ENCODE measurements around the gene AGRP. TPM values are rescaled to one million over a fixed set of nuclear protein-coding genes. Genes with fewer than 3 reads are reported as not detected.
A peak's percentile ranks its signal among the peaks of the same experiment; 100 is the strongest.
"Not testable (repeated sequence)": the region's sequence is repeated elsewhere in the genome, so short reads cannot be mapped to it uniquely, and the experiment has no call there.

AGRP gene
- total RNA-seq, 1 donor from 2014 or later: not detected

DNA sequence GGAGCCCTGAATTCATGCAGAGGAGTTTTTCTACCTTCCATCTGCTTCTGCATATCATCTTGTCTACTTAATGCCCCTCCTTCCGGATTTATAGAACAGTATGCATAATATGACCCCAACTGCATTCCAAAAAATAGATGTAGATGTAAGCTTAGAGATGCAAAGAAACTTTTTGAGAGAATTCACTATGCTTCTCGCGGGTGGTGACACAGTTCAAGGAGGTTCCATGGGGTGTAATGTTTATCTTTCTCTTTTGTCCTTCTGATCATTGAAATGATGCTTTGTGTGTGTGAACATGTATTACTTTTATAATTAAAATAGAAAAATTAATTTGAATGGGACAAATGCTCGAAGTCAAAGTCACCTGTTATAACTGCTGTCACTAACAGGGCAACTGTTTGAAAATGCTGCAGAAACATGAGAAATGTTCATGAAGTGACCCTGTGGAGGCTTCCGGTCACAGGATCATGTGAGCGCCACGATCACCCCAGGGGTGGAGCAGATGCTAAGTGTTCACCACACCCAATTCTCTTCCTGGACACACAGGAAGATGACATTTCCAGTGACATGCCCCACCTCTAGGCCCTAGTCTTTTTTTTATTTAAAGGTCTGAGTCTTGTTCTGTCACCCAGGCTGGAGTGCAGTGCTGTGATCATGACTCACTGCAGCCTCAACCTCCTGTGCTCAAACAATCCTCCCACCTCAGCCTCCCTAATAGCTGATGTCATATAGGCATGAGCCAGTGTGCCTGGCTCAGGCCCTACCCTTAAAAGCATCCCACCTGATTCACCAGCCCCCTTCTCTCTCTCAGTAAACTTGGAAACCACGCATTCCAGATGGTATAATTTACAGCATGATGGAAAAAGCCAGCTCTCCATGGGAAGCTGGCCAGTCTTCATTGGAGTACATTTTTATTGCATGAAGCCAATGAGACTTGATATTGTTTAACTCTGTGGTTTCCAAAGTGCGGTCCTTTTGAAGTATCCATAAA, 21.0 kb upstream of the AGRP start:
- Mint-ChIP-seq H3K9me3 (ENCODE audit: unreplicated experiment) (no peaks in the 10 kb centered on the region), H3K27ac (ENCODE audit: unreplicated experiment) (peak overlapping the region; percentile 54), H3K36me3 (ENCODE audit: unreplicated experiment) (no peaks in the 10 kb centered on the region), H3K27me3 (ENCODE audit: unreplicated experiment) (no peaks in the 10 kb centered on the region), H3K4me3 (ENCODE audit: unreplicated experiment) (no peak overlapping the region), H3K4me1 (ENCODE audit: unreplicated experiment) (peaks cover 11% of the 10 kb centered on the region)
- TF ChIP-seq, protein P1, sequence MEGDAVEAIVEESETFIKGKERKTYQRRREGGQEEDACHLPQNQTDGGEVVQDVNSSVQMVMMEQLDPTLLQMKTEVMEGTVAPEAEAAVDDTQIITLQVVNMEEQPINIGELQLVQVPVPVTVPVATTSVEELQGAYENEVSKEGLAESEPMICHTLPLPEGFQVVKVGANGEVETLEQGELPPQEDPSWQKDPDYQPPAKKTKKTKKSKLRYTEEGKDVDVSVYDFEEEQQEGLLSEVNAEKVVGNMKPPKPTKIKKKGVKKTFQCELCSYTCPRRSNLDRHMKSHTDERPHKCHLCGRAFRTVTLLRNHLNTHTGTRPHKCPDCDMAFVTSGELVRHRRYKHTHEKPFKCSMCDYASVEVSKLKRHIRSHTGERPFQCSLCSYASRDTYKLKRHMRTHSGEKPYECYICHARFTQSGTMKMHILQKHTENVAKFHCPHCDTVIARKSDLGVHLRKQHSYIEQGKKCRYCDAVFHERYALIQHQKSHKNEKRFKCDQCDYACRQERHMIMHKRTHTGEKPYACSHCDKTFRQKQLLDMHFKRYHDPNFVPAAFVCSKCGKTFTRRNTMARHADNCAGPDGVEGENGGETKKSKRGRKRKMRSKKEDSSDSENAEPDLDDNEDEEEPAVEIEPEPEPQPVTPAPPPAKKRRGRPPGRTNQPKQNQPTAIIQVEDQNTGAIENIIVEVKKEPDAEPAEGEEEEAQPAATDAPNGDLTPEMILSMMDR (IDR thresholded peaks at IDR 0.05): no peak
- no peak for DNase-seq (ENCODE audit: extremely low spot score, unreplicated experiment)

DNA sequence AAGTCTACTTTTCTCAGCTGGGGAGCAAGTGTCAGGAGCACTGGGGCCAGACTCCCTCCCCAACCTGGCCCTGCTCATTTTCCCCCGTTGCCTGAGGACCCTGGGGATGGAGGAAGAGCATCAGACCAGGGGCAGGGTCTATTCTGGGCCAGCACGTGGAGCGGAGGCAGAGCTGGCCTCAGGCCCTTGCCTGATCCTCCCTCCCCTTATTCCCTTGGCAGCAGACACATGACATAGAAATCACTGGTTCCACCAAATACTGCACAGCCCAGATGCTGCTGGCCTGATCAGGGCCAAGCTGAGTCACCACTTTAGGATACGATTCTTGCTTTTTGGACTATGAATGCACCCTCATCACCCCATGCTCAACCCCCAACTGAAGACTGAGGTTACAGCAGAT, 15.8 kb upstream of the AGRP start:
- no peaks in the 10 kb centered on the region for H3K36me3 Mint-ChIP-seq (ENCODE audit: unreplicated experiment)
- DNase-seq (ENCODE audit: extremely low spot score, unreplicated experiment): no peak

DNA sequence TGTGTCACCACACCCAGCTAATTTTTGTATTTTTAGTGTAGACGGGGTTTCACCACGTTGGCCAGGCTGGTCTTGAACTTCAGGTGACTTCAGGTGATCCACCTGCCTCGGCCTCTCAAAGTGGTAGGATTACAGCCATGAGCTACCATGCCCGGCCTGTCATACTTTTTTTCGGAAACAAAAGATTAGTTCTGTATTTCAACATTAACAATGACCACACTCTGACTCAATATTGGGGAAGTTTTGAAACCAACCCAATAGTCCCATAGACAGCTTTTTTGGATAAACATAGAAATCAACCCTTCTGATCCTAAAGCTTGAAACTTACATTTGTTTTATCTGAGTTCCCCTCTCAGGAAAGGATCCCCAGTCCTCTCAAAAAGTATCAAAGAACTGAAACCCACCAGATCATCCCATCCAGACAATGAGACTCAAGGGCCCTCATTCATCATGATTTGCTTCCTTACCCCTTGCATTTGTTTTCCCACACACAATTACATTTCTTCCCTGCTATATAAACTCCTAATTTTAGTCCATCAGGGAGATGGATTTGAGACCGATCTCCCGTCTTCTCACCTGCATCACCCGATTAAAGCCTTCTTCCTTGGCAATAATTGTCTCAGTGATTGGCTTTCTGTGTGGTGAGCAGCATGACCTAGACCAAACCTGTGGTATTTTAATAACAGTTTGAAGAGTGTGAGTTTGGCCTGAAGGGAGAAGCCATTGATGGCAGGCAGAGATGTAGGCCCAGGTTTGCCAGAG, 7.2 kb upstream of the AGRP start:
- no peak overlapping the region for H3K4me3 Mint-ChIP-seq (ENCODE audit: unreplicated experiment)
- no peaks in the 10 kb centered on the region for H3K4me1 Mint-ChIP-seq (ENCODE audit: unreplicated experiment)
- H3K27ac Mint-ChIP-seq (ENCODE audit: unreplicated experiment): no peak overlapping the region
- no peaks in the 10 kb centered on the region for H3K36me3 Mint-ChIP-seq (ENCODE audit: unreplicated experiment)
- no peaks in the 10 kb centered on the region for H3K27me3 Mint-ChIP-seq (ENCODE audit: unreplicated experiment)
- no peak for DNase-seq (ENCODE audit: extremely low spot score, unreplicated experiment)
- TF ChIP-seq, protein P1 (IDR thresholded peaks at IDR 0.05): no peak
- H3K9me3 Mint-ChIP-seq (ENCODE audit: unreplicated experiment): no peaks in the 10 kb centered on the region

More for the DNA sequence above, 15.8 kb upstream of the AGRP start:
- TF ChIP-seq, protein P1 (IDR thresholded peaks at IDR 0.05): no peak
- no peaks in the 10 kb centered on the region for H3K27me3 Mint-ChIP-seq (ENCODE audit: unreplicated experiment)
- peaks cover 3% of the 10 kb centered on the region for H3K4me1 Mint-ChIP-seq (ENCODE audit: unreplicated experiment)
- no peak overlapping the region for H3K4me3 Mint-ChIP-seq (ENCODE audit: unreplicated experiment)
- H3K27ac Mint-ChIP-seq (ENCODE audit: unreplicated experiment): no peak overlapping the region
- H3K9me3 Mint-ChIP-seq (ENCODE audit: unreplicated experiment): no peaks in the 10 kb centered on the region

DNA sequence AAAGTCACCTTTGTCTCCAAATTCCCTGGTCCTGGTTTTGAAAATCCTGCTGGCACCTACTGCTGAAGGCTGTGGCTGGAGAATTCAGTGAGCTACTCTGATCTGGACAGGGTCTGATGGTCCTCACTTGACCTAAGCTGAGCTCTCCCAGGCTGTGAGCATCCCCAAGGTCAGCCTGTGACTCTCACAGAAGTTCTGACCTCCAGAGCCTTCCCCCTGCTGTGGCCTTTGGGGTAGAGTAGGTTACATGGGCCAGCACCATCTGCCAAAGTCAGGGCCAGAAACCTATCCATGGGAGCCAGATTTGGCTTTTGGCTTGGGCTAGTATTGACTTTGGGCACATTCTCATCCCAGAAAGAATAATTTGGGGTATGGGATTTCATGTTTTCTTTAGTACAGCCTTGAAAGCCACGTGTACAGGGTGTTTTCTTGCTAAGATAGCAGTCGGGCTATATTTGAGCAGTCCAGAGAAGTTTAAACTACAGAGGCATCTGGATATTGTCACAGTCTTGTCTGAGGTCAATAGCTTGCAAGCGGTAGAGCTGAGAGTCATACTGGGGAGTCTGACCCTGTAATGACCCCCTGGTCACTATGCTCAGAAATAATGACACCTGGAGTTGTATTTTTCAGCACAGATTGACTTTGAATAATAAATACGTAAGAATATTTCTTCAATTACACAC, 6.2 kb upstream of the AGRP start:
- TF ChIP-seq, protein P1 (IDR thresholded peaks at IDR 0.05): no peak
- no peaks in the 10 kb centered on the region for H3K36me3 Mint-ChIP-seq (ENCODE audit: unreplicated experiment)
- no peaks in the 10 kb centered on the region for H3K9me3 Mint-ChIP-seq (ENCODE audit: unreplicated experiment)
- DNase-seq (ENCODE audit: extremely low spot score, unreplicated experiment): no peak
- H3K4me3 Mint-ChIP-seq (ENCODE audit: unreplicated experiment): no peak overlapping the region
- H3K27me3 Mint-ChIP-seq (ENCODE audit: unreplicated experiment): no peaks in the 10 kb centered on the region
- no peak overlapping the region for H3K27ac Mint-ChIP-seq (ENCODE audit: unreplicated experiment)
- H3K4me1 Mint-ChIP-seq (ENCODE audit: unreplicated experiment): no peaks in the 10 kb centered on the region

DNA sequence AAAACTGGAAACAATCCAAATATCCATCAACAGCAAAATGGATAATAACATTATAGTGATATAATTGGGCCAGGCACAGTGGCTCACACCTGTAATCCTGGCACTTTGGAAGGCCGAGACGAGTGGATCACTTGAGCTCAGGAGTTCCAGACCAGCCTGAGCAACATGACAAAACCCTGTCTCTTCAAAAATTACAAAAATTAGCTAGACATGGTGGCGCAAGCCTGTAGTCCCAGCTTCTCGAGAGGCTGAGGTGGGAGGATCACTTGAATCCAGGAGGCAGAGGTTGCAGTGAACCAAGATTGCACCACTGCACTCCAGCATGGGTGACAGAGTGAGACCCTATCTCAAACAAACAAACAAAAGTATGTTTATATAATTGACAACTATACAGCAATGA, 4.2 kb upstream of the AGRP start:
- not testable (repeated sequence) for H3K27me3 Mint-ChIP-seq (ENCODE audit: unreplicated experiment); H3K27ac Mint-ChIP-seq (ENCODE audit: unreplicated experiment); DNase-seq (ENCODE audit: extremely low spot score, unreplicated experiment); H3K4me1 Mint-ChIP-seq (ENCODE audit: unreplicated experiment); H3K9me3 Mint-ChIP-seq (ENCODE audit: unreplicated experiment); H3K4me3 Mint-ChIP-seq (ENCODE audit: unreplicated experiment); H3K36me3 Mint-ChIP-seq (ENCODE audit: unreplicated experiment)

All from osteocyte (in vitro differentiated cells).